Natural killer cell (primary cell): ENCODE measurements around the gene USP35. TPM values are rescaled to one million over a fixed set of nuclear protein-coding genes. Genes with fewer than 3 reads are reported as not detected.

Experiments used
- ATAC-seq, 3 donors: fragments of 150-1000 bp in 2 of 3; fragments of 200-7000 bp in 1 of 3; cut with Tn5 transposase; 1 replicate in 1 of 3; 2 replicates in 2 of 3; pipeline ENCODE4 v1.10.0; 2021; ENCODE audit warnings: mild to moderate bottlenecking in 2 of 3, moderate library complexity in 2 of 3
- DNase-seq, 2 donors: peaks; one replicate each; pipeline versions ENCODE4 v3.0.0 to v3.0.0-alpha.2; 2013 to 2021; ENCODE audit warnings: mixed read lengths in 1 of 2
- H3K27ac ChIP-seq: one replicate; pipeline ENCODE4 v1.5.1; 2013; ENCODE audit warnings: mild to moderate bottlenecking, low read length
- H3K27me3 ChIP-seq: one replicate; pipeline ENCODE4 v1.6.1; 2013; ENCODE audit warnings: low read length; ENCODE audit not compliant: control insufficient read depth, insufficient read depth
- H3K36me3 ChIP-seq: one replicate; pipeline ENCODE4 v1.6.1; 2013; ENCODE audit warnings: low read length; ENCODE audit not compliant: control insufficient read depth, insufficient read depth
- H3K4me1 ChIP-seq: one replicate; pipeline ENCODE4 v1.6.1; 2013; ENCODE audit warnings: low read length; ENCODE audit not compliant: control insufficient read depth, insufficient read depth
- H3K4me3 ChIP-seq: one replicate; pipeline ENCODE4 v1.5.1; 2013; ENCODE audit warnings: low read length
- H3K9me3 ChIP-seq: one replicate; pipeline ENCODE4 v1.6.1; 2013; ENCODE audit warnings: low read length; ENCODE audit not compliant: control insufficient read depth, insufficient read depth
- H3K27ac Mint-ChIP-seq, 2 donors: one replicate each; pipeline ENCODE4 v1.8.0; 2022; ENCODE audit warnings: mild to moderate bottlenecking in 2 of 2, mixed read lengths in 2 of 2, moderate library complexity in 1 of 2
- H3K27me3 Mint-ChIP-seq, 2 donors: one replicate each; pipeline ENCODE4 v1.8.0; 2022; ENCODE audit warnings: low read depth in 2 of 2, mixed read lengths in 2 of 2
- H3K36me3 Mint-ChIP-seq: one replicate; pipeline ENCODE4 v1.8.0; 2022; ENCODE audit warnings: mixed read lengths
- H3K4me1 Mint-ChIP-seq, 2 donors: one replicate each; pipeline ENCODE4 v1.8.0; 2022; ENCODE audit warnings: mixed read lengths in 2 of 2
- H3K4me3 Mint-ChIP-seq: one replicate; pipeline ENCODE4 v1.8.0; 2022; ENCODE audit warnings: mild to moderate bottlenecking, moderate library complexity, mixed read lengths
- H3K9me3 Mint-ChIP-seq, 2 donors: one replicate each; pipeline ENCODE4 v1.8.0; 2022; ENCODE audit warnings: mixed read lengths in 2 of 2
- WGBS: methylation state at CpG from one replicate; pipeline ENCODE4 v1.1.7; 2013; ENCODE audit warnings: missing lambda C conversion rate; ENCODE audit not compliant: insufficient coverage; 5-methylcytosine and 5-hydroxymethylcytosine counted together
- intact Hi-C: fragments of 100-400 bp; cut with micrococcal nuclease; formaldehyde crosslinking; loops from one replicate; pipeline ENCODE4 v1.14.2; 2022
- total RNA-seq, 4 donors: library from RNA; stranded (reverse); fragments of 120-200 nt in 1 of 4; gene quantifications; one replicate each; pipeline versions ENCODE4 v1.2.3 to v1.2.4, GENCODE V29; 2013 to 2022
- TF ChIP-seq, protein P1 (sequence below): fragments of 200-600 bp; IDR thresholded peaks from one replicate; pipeline ENCODE4 v1.8.0; 2022; ENCODE audit warnings: antibody characterized with exemption

Gene USP35
- total RNA-seq, 3 donors from 2014 or later (not counting 1 experiment from before 2014, with no cell fraction given), result 6.1 to 8.5 (median 8.1) TPM

DNA sequence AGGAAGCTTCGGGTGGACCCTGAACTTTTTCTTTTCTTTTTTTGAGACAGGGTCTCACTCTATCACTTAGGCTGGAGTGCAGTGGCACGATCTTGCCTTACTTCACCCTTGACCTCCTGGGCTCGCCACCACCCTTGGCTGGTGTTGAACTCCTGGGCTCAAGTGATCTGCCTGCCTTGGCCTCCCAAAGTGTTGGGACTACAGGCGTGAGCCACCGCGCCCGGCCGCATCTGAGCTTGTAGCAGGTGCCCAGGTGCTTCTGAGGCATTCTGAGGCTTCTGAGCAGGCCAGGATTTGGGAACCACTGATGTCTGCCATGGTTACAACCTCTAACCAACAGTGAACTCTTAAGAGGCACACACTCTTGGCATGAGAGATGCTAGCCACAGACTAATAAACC is 5.1 kb downstream of the USP35 start:
- H3K27me3 ChIP-seq, result no peaks in the 10 kb centered on the region
- H3K36me3 Mint-ChIP-seq, result no peaks in the 10 kb centered on the region
- H3K27me3 Mint-ChIP-seq, result no peaks in the 10 kb centered on the region
- no peak overlapping the region for H3K4me3 Mint-ChIP-seq
- ATAC-seq (no peak), DNase-seq (no peak)
- intact Hi-C loops, result no loop called here
- TF ChIP-seq, protein P1, sequence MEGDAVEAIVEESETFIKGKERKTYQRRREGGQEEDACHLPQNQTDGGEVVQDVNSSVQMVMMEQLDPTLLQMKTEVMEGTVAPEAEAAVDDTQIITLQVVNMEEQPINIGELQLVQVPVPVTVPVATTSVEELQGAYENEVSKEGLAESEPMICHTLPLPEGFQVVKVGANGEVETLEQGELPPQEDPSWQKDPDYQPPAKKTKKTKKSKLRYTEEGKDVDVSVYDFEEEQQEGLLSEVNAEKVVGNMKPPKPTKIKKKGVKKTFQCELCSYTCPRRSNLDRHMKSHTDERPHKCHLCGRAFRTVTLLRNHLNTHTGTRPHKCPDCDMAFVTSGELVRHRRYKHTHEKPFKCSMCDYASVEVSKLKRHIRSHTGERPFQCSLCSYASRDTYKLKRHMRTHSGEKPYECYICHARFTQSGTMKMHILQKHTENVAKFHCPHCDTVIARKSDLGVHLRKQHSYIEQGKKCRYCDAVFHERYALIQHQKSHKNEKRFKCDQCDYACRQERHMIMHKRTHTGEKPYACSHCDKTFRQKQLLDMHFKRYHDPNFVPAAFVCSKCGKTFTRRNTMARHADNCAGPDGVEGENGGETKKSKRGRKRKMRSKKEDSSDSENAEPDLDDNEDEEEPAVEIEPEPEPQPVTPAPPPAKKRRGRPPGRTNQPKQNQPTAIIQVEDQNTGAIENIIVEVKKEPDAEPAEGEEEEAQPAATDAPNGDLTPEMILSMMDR, result no peak
- no peak overlapping the region for H3K4me3 ChIP-seq
- no peaks in the 10 kb centered on the region for H3K9me3 Mint-ChIP-seq
- no peaks in the 10 kb centered on the region for H3K9me3 ChIP-seq
- peaks cover 11% of the 10 kb centered on the region for H3K4me1 ChIP-seq
- no peak overlapping the region for H3K27ac Mint-ChIP-seq
- peaks cover 12 to 27% of the 10 kb centered on the region in 2 donors for H3K4me1 Mint-ChIP-seq
- H3K36me3 ChIP-seq, result no peaks in the 10 kb centered on the region
- no peak overlapping the region for H3K27ac ChIP-seq
- 93% methylated on average over 8 of the region's 8 CpGs for WGBS

DNA sequence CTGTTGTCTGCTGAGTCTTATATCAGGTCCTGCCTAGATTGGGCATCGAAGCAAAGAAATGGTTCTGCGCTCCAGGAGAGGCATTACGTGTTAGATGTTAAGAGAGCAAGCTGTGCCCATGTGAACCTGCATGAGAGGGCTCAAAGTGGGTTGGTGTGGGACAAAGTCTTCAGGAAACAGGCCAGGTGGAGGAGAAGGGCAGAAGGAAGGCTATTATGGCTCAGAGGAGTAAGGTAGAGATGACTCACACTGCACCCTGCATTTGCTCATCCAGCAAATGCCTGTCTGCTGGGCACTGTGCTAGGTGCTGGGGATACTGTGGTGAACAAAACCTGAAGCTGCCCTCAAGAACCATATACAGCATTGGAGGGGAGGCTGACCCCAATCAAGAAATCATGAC is 5.8 kb downstream of the USP35 start:
- H3K9me3 Mint-ChIP-seq, result no peaks in the 10 kb centered on the region
- no peaks in the 10 kb centered on the region for H3K36me3 Mint-ChIP-seq
- H3K4me3 Mint-ChIP-seq, result no peak overlapping the region
- Histone ChIP-seq H3K36me3 (no peaks in the 10 kb centered on the region), H3K4me3 (no peak overlapping the region), H3K27ac (no peak overlapping the region), H3K9me3 (no peaks in the 10 kb centered on the region), H3K27me3 (no peaks in the 10 kb centered on the region), H3K4me1 (peaks cover 5% of the 10 kb centered on the region)
- DNase-seq (no peak), ATAC-seq (no peak)
- H3K27me3 Mint-ChIP-seq, result no peaks in the 10 kb centered on the region
- TF ChIP-seq, protein P1, result no peak
- 96% methylated on average over 3 of the region's 3 CpGs for WGBS
- no peak overlapping the region for H3K27ac Mint-ChIP-seq
- intact Hi-C loops, result no loop called here
- peaks cover 10 to 20% of the 10 kb centered on the region in 2 donors for H3K4me1 Mint-ChIP-seq

DNA sequence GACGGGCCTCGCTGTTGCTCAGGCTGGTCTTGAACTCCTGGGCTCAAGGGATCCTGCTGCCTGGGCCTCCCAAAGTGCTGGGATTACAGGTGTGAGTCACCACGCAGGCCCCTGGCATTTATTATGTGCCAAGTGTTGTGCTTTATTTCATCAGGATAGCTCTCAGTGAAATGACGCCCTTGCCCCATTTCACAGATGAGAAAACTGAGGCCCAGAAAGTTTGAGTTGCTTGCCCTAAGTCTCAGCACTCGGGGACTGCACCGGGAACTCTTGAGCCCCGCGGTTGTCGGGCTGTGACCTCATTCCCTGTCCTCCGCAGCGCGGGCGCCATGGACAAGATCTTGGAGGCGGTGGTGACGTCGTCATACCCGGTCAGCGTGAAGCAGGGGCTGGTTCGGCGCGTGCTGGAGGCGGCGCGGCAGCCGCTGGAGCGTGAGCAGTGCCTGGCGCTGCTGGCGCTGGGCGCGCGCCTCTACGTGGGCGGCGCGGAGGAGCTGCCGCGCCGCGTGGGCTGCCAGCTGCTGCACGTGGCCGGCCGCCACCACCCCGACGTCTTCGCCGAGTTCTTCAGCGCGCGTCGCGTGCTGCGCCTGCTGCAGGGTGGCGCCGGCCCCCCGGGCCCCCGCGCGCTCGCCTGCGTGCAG is 7.3 kb downstream of the USP35 start:
- Histone ChIP-seq H3K9me3 (no peaks in the 10 kb centered on the region), H3K36me3 (no peaks in the 10 kb centered on the region), H3K4me3 (no peak overlapping the region), H3K27me3 (no peaks in the 10 kb centered on the region), H3K4me1 (no peaks in the 10 kb centered on the region), H3K27ac (no peak overlapping the region)
- H3K36me3 Mint-ChIP-seq, result no peaks in the 10 kb centered on the region
- TF ChIP-seq, protein P1, result no peak
- DNase-seq (no peak), ATAC-seq (no peak)
- H3K4me1 Mint-ChIP-seq, result peaks cover 0 to 4% of the 10 kb centered on the region in 2 donors
- intact Hi-C loops, result no loop called here
- H3K9me3 Mint-ChIP-seq, result no peaks in the 10 kb centered on the region
- H3K4me3 Mint-ChIP-seq, result no peak overlapping the region
- WGBS, result 74% methylated on average over 60 of the region's 60 CpGs
- no peaks in the 10 kb centered on the region for H3K27me3 Mint-ChIP-seq
- H3K27ac Mint-ChIP-seq, result no peak overlapping the region

DNA sequence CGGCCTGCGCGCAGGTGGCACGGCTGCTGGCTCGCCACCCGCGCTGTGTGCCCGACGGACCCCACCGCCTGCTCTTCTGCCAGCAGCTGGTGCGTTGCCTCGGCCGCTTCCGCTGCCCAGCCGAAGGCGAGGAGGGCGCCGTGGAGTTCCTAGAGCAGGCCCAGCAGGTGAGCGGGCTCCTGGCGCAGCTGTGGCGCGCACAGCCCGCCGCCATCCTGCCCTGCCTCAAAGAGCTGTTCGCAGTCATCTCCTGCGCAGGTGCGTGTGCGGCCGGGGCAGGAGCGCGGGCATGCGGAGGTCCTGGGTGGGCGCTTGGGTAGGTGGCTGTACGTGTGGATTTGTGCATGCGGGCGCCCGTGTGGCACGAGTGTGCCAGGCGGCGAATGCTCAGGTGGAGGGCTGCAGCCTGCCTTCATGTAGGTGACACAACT is 8.0 kb downstream of the USP35 start:
- Histone ChIP-seq H3K9me3 (no peaks in the 10 kb centered on the region), H3K4me1 (no peaks in the 10 kb centered on the region), H3K27ac (no peak overlapping the region), H3K4me3 (no peak overlapping the region), H3K27me3 (no peaks in the 10 kb centered on the region), H3K36me3 (no peaks in the 10 kb centered on the region)
- intact Hi-C loops, result no loop called here
- DNase-seq (no peak), ATAC-seq (no peak)
- Mint-ChIP-seq H3K4me3 (no peak overlapping the region), H3K36me3 (no peaks in the 10 kb centered on the region), H3K27ac (no peak overlapping the region), H3K9me3 (no peaks in the 10 kb centered on the region), H3K4me1 (peaks cover under 1 to 2% of the 10 kb centered on the region in 2 donors), H3K27me3 (no peaks in the 10 kb centered on the region)
- WGBS, result 93% methylated on average over 40 of the region's 40 CpGs
- TF ChIP-seq, protein P1, result no peak
